ENCODE measurements around the gene MSANTD4. TPM values are rescaled to one million over a fixed set of nuclear protein-coding genes. Genes with fewer than 3 reads are reported as not detected.
A peak's percentile ranks its signal among the peaks of the same experiment; 100 is the strongest.

MSANTD4 gene
- total RNA-seq (ENCODE audit: low replicate concordance), result 18.4 and 24.6 TPM in 2 replicates
- long read RNA-seq, full-length matches to known transcripts, result 7 of 20 reads
- long read RNA-seq, partial matches to known transcripts, result 5 of 20 reads
- long read RNA-seq, other reads (novel, unspliced or antisense), result 8 of 20 reads

GRCh38 chr11:106021967-106022794 is at the start of gene MSANTD4:
Gene MSANTD4 (minus strand): TSS chr11:106022240. CDS start chr11:106010917, 11,323 bp downstream.
- Mint-ChIP-seq H3K4me1 (ENCODE audit: unreplicated experiment) (peaks cover 21% of the 10 kb centered on the region), H3K36me3 (peaks cover 10% of the 10 kb centered on the region), H3K27me3 (no peaks in the 10 kb centered on the region), H3K27ac (peak within 1 kb of the TSS; percentile 96), H3K4me3 (peak within 1 kb of the TSS; percentile 98), H3K9me3 (no peaks in the 10 kb centered on the region)
- peak; percentile 96 for DNase-seq (ENCODE audit: extremely low spot score, unreplicated experiment)
- peak; percentile 19 for TF ChIP-seq CTCF (conservative IDR thresholded peaks at IDR 0.05)

GRCh38 chr11:106070606-106071005 is 48.6 kb upstream of the MSANTD4 start:
- TF ChIP-seq CTCF (conservative IDR thresholded peaks at IDR 0.05), result no peak
- no peaks in the 10 kb centered on the region for H3K9me3 Mint-ChIP-seq

GRCh38 chr11:106063009-106063408 is 41.0 kb upstream of the MSANTD4 start:
- DNase-seq (ENCODE audit: extremely low spot score, unreplicated experiment), result no peak
- Mint-ChIP-seq H3K4me3 (no peak overlapping the region), H3K27ac (no peak overlapping the region), H3K36me3 (no peaks in the 10 kb centered on the region), H3K9me3 (no peaks in the 10 kb centered on the region), H3K4me1 (ENCODE audit: unreplicated experiment) (no peaks in the 10 kb centered on the region), H3K27me3 (no peaks in the 10 kb centered on the region)
- no peak for TF ChIP-seq CTCF (conservative IDR thresholded peaks at IDR 0.05)

More at GRCh38 chr11:106070606-106071005, 48.6 kb upstream of the MSANTD4 start:
- Mint-ChIP-seq H3K27ac (no peak overlapping the region), H3K4me1 (ENCODE audit: unreplicated experiment) (peaks cover 3% of the 10 kb centered on the region), H3K27me3 (no peaks in the 10 kb centered on the region), H3K4me3 (no peak overlapping the region), H3K36me3 (no peaks in the 10 kb centered on the region)
- no peak for DNase-seq (ENCODE audit: extremely low spot score, unreplicated experiment)

- H3K27ac Mint-ChIP-seq, result no peak overlapping the region
- no peak for DNase-seq (ENCODE audit: extremely low spot score, unreplicated experiment)
- H3K9me3 Mint-ChIP-seq, result no peaks in the 10 kb centered on the region
- H3K4me3 Mint-ChIP-seq, result no peak overlapping the region
- peaks cover 3% of the 10 kb centered on the region for H3K36me3 Mint-ChIP-seq
- H3K27me3 Mint-ChIP-seq, result no peaks in the 10 kb centered on the region
- TF ChIP-seq CTCF (conservative IDR thresholded peaks at IDR 0.05), result no peak
- no peaks in the 10 kb centered on the region for H3K4me1 Mint-ChIP-seq (ENCODE audit: unreplicated experiment)
Measured at GRCh38 chr11:106061954-106062949, 40.2 kb upstream of the MSANTD4 start.

GRCh38 chr11:106061249-106061784 is 39.3 kb upstream of the MSANTD4 start:
- no peaks in the 10 kb centered on the region for H3K27me3 Mint-ChIP-seq
- H3K27ac Mint-ChIP-seq, result no peak overlapping the region
- no peak for TF ChIP-seq CTCF (conservative IDR thresholded peaks at IDR 0.05)
- H3K4me1 Mint-ChIP-seq (ENCODE audit: unreplicated experiment), result no peaks in the 10 kb centered on the region
- no peak overlapping the region for H3K4me3 Mint-ChIP-seq
- no peaks in the 10 kb centered on the region for H3K9me3 Mint-ChIP-seq
- H3K36me3 Mint-ChIP-seq, result peaks cover 3% of the 10 kb centered on the region
- DNase-seq (ENCODE audit: extremely low spot score, unreplicated experiment), result no peak
